NCI-H2227 (cell line): ENCODE data around the gene SOCS1.

Experiments
- DNase-seq: peaks from one replicate; lab custom pipeline; 2025; ENCODE audit not compliant: unreplicated experiment; lab: John Stamatoyannopoulos, UW

SOCS1 gene

GRCh38 chr16:11263737-11264136 lies 7.7 kb upstream of the SOCS1 start:
- DNase-seq: no peak

GRCh38 chr16:11262915-11263314 lies 6.9 kb upstream of the SOCS1 start:
- no peak for DNase-seq

GRCh38 chr16:11260596-11260966 lies 4.6 kb upstream of the SOCS1 start:
- no peak for DNase-seq

GRCh38 chr16:11259655-11260595 lies 3.9 kb upstream of the SOCS1 start:
- DNase-seq: no peak

GRCh38 chr16:11258553-11259492 lies 2.8 kb upstream of the SOCS1 start:
- DNase-seq: no peak

- peak; percentile 81 for DNase-seq
These were observed 1.3 kb upstream of the SOCS1 start for GRCh38 chr16:11257131-11257938.

- DNase-seq: peak; percentile 48
These were observed 692 bp upstream of the SOCS1 start for GRCh38 chr16:11256661-11257130.

GRCh38 chr16:11254913-11255736 lies 879 bp downstream of the SOCS1 start:
- DNase-seq: peak; percentile 60

- DNase-seq: no peak
These were observed 1.8 kb downstream of the SOCS1 start for GRCh38 chr16:11253995-11254912.

GRCh38 chr16:11253009-11253994 lies 2.7 kb downstream of the SOCS1 start:
- no peak for DNase-seq

GRCh38 chr16:11252482-11252931 lies 3.5 kb downstream of the SOCS1 start:
- no peak for DNase-seq

GRCh38 chr16:11251525-11252481 lies 4.2 kb downstream of the SOCS1 start:
- DNase-seq: peak; percentile 27

GRCh38 chr16:11250786-11251524 lies 5.0 kb downstream of the SOCS1 start:
- DNase-seq: no peak

- DNase-seq: no peak
These were observed 5.8 kb downstream of the SOCS1 start for GRCh38 chr16:11250091-11250785.
